Brain microvascular endothelial cell (primary cell): ENCODE measurements around the gene GORASP1.

Experiments used
- DNase-seq: peaks from one replicate; pipeline ENCODE4 v3.0.0-alpha.2; 2020
- H3K27ac ChIP-seq: fragments of 250-450 bp; sonication (Bioruptor Pico); 2 replicates; pipeline ENCODE4 v1.5.1; 2020; ENCODE audit warnings: mild to moderate bottlenecking, moderate library complexity
- H3K27me3 ChIP-seq: fragments of 250-450 bp; sonication (Bioruptor Pico); replicated peaks from 2 replicates; pipeline ENCODE4 v1.5.1; 2020; ENCODE audit warnings: mild to moderate bottlenecking
- H3K36me3 ChIP-seq: fragments of 250-450 bp; sonication (Bioruptor Pico); replicated peaks from 2 replicates; pipeline ENCODE4 v1.5.1; 2020; ENCODE audit warnings: mild to moderate bottlenecking
- H3K4me3 ChIP-seq: 2 replicates; pipeline ENCODE4 v1.5.1; 2011; ENCODE audit warnings: low read depth, mild to moderate bottlenecking, control low read depth, low read length, moderate library complexity
- in situ Hi-C: cut with HindIII; loops from 2 replicates; pipeline ENCODE4 v1.10.0; 2017; ENCODE audit warnings: low sequenced_read_pairs, low pct_ligation_motif_present
- TF ChIP-seq, protein P1 (sequence below): IDR thresholded peaks from 2 replicates; pipeline ENCODE4 v1.5.1; 2011; ENCODE audit warnings: low read depth, mild to moderate bottlenecking, moderate library complexity, low read length, control low read depth, inconsistent platforms; ENCODE audit errors: missing control alignments

GORASP1 gene

DNA sequence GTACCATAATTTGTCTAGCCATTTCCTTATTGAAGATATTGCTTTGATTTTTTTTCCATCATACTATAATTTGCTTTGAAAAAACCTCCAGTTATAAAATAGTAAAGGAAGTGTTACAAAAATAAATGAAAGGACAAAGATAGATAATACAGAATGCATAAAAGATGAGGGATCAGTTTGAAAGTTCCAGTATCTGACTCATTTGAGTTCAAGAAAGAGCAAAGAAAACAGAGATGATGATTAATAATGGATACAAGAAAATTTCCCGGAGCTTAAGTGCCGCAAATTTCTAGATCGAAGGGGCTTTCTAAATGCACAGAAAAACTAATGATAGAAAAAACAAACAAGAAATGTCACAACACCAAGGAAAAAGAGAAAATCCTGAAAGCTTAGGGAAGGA, 51.3 kb downstream of the GORASP1 start:
- peak overlapping the region; percentile 33 for H3K4me3 ChIP-seq
- no peak for DNase-seq
- in situ Hi-C loops: no loop called here

DNA sequence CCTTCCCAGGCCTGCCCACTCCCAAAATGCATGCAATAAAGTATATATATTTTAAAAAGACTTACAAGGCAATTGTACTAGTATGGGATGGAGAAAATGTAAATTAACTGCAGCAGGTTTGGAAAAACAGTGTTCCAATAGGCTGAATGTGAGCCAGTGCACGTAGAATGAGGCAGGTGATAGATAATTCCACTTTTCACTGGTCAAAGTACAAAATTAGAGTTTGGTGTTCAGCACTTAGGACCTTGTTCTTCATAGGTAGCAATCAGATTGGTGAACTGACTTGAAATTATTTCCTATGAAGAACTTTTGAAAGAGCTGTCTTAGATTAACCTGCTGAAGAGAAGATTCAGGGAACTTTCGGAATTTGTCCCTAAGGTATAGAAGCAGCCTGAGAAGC, 53.7 kb downstream of the GORASP1 start:
- no peak overlapping the region for H3K4me3 ChIP-seq
- no peaks in the 10 kb centered on the region for H3K36me3 ChIP-seq
- no peak overlapping the region for H3K27ac ChIP-seq
- no peak for DNase-seq
- no peaks in the 10 kb centered on the region for H3K27me3 ChIP-seq
- TF ChIP-seq, protein P1, sequence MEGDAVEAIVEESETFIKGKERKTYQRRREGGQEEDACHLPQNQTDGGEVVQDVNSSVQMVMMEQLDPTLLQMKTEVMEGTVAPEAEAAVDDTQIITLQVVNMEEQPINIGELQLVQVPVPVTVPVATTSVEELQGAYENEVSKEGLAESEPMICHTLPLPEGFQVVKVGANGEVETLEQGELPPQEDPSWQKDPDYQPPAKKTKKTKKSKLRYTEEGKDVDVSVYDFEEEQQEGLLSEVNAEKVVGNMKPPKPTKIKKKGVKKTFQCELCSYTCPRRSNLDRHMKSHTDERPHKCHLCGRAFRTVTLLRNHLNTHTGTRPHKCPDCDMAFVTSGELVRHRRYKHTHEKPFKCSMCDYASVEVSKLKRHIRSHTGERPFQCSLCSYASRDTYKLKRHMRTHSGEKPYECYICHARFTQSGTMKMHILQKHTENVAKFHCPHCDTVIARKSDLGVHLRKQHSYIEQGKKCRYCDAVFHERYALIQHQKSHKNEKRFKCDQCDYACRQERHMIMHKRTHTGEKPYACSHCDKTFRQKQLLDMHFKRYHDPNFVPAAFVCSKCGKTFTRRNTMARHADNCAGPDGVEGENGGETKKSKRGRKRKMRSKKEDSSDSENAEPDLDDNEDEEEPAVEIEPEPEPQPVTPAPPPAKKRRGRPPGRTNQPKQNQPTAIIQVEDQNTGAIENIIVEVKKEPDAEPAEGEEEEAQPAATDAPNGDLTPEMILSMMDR: no peak
- in situ Hi-C loops: no loop called here

More for the DNA sequence above, 51.3 kb downstream of the GORASP1 start:
- peak overlapping the region; percentile 15 for H3K27ac ChIP-seq
- no peaks in the 10 kb centered on the region for H3K36me3 ChIP-seq
- TF ChIP-seq, protein P1: no peak
- H3K27me3 ChIP-seq: no peaks in the 10 kb centered on the region

DNA sequence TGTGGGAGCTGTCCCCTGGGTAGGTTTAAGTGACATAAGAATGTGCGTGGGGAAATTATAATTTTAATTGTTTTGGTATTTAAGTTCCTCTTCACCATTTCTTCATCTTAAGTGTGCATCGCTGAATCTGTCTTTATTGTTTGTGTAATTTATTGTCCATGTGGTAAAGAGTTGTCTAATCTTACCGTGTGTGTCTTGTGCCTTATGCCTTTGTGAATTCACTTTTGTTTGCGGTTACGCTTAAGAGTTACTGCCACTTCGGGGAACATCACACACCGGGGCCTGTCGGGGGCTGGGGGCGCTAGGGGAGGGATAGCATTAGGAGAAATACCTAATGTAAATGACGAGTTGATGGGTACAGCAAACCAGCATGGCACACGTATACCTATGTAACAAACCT, 54.8 kb downstream of the GORASP1 start:
- H3K4me3 ChIP-seq: peak overlapping the region; percentile 72
- H3K27me3 ChIP-seq: no peaks in the 10 kb centered on the region
- no peak for DNase-seq
- H3K36me3 ChIP-seq: no peaks in the 10 kb centered on the region
- peak overlapping the region; percentile 86 for H3K27ac ChIP-seq
- TF ChIP-seq, protein P1: no peak
- in situ Hi-C loops: no loop called here

DNA sequence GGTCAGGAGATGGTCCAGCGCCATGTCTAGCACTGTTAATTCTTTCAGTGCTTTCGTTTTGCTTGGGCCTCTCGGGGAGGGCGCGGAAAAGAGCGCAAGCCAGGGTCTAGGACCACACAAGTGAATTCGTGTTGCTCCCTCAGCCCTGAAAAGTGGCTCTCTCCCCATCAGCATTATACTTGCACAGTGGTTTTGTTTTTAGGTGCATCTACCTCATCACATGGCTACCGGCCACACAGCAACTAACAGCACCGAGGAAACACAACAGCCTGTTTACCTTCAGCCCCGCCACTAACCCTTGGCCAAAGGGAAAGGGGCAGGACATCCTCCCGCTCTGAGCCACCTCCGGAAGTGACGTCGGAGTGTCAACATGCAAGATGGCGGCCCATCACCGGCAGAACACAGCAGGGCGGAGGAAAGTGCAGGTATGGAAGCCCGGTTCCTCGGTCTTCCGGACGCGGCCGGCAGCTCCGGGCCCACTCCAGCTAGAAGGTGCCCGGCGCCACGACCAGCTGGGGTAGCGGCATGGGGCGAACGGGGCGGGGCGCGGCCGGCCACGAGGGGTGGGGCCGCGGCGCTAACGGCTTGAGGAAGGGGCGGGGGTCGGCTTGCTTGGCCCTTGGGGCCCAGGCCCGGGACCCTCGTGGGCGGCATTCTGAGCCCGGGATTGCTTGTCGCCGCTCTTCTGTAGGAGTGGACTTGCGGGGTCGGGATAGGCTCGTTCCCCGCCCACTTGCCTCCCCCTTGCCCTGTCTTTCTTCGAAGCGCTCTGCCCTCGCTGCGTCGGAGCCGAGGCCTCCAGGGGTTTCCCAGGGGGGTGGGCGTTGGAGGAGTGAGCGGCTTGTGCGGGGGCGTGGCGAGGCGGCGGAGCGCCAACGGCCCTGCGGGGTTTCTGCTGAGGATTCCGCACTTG, 55.5 kb downstream of the GORASP1 start, which contains the start of the genes SCN11A and WDR48:
Gene SCN11A (minus strand): TSS at position 296 of the 913 bp plus-strand sequence. CDS start 101,582 bp downstream, outside the sequence.
Gene WDR48 (plus strand): TSS at position 368 of the 913 bp plus-strand sequence. CDS start 10 bp downstream, at position 378.
- TF ChIP-seq, protein P1: no peak
- Histone ChIP-seq H3K27me3 (no peaks in the 10 kb centered on the region), H3K4me3 (peak within 1 kb of the TSS; percentile 72), H3K27ac (peak within 1 kb of the TSS; percentile 86), H3K36me3 (no peaks in the 10 kb centered on the region)
- peak; percentile 91 for DNase-seq
- in situ Hi-C loops: no loop called here

DNA sequence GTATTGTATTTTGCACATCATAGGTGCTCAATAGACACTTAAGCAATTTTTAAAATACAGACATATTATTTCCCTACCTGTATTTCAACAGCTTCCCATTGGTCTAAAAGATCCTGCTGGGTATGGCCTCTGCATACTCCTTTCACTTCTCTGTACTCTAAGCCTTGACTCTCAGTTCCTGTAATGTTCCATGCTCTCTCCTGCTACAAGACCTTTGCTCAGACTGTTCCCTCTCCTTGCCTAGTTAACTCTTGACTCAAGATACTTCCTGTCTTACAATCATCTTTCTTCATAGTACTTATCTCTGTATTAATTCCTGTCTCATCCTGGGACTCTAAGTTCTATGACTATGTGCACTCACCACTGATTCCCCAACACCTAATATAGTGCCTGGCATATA, 57.4 kb downstream of the GORASP1 start:
- TF ChIP-seq, protein P1: no peak
- in situ Hi-C loops: no loop called here
- no peak overlapping the region for H3K27ac ChIP-seq
- H3K36me3 ChIP-seq: no peaks in the 10 kb centered on the region
- no peaks in the 10 kb centered on the region for H3K27me3 ChIP-seq
- DNase-seq: no peak
- H3K4me3 ChIP-seq: no peak overlapping the region
